DND-41 (cell line): ENCODE data around the gene AXIN1.
A peak's percentile ranks its signal among the peaks of the same experiment; 100 is the strongest.
"Not testable (repeated sequence)": the region's sequence is repeated elsewhere in the genome, so short reads cannot be mapped to it uniquely, and the experiment has no call there.

Experiments
- ATAC-seq: fragments of 200-7000 bp; cut with Tn5 transposase; 3 replicates; pipeline ENCODE4 v1.9.1; 2021; ENCODE audit warnings: low read depth; ENCODE audit not compliant: insufficient read depth
- DNase-seq: peaks from one replicate; pipeline ENCODE4 v3.0.0-alpha.2; 2020
- H2AFZ ChIP-seq: 2 replicates; pipeline ENCODE4 v1.6.0; 2012; ENCODE audit warnings: low read depth, low read length
- H3K27ac ChIP-seq: 2 replicates; pipeline ENCODE4 v1.5.1; 2012; ENCODE audit warnings: low read length, inconsistent platforms
- H3K27me3 ChIP-seq: fragments of 200-600 bp; sonication (generic); 2 replicates; pipeline ENCODE4 v1.6.0; 2012; ENCODE audit warnings: low read length, mild to moderate bottlenecking, inconsistent platforms; ENCODE audit not compliant: insufficient read depth, poor library complexity
- H3K36me3 ChIP-seq: 2 replicates; pipeline ENCODE4 v1.5.1; 2012; ENCODE audit warnings: low read length, inconsistent platforms; ENCODE audit not compliant: insufficient read depth
- H3K4me1 ChIP-seq: 2 replicates; pipeline ENCODE4 v1.5.1; 2012; ENCODE audit warnings: mild to moderate bottlenecking, low read length; ENCODE audit not compliant: insufficient read depth
- H3K4me2 ChIP-seq: 2 replicates; pipeline ENCODE4 v1.6.0; 2012; ENCODE audit warnings: mild to moderate bottlenecking, moderate library complexity, low read length, inconsistent platforms; ENCODE audit not compliant: insufficient read depth
- H3K4me3 ChIP-seq, 2 experiments: fragments of 200-600 bp in 1 of 2; shearing (Covaris generic) in 1 of 2; 2 replicates each; pipeline ENCODE4 v1.5.1; 2012 to 2016; ENCODE audit warnings: inconsistent platforms in 2 of 2, low read length in 2 of 2, mild to moderate bottlenecking in 2 of 2, low read depth in 1 of 2, moderate library complexity in 1 of 2
- H3K79me2 ChIP-seq: 2 replicates; pipeline ENCODE4 v1.6.0; 2012; ENCODE audit warnings: low read length, inconsistent platforms; ENCODE audit not compliant: insufficient read depth
- H3K9ac ChIP-seq: 2 replicates; pipeline ENCODE4 v1.6.0; 2012; ENCODE audit warnings: low read depth, mild to moderate bottlenecking, inconsistent platforms, low read length, moderate library complexity
- H3K9me3 ChIP-seq: 2 replicates; pipeline ENCODE4 v1.5.1; 2012; ENCODE audit warnings: low read length, moderate library complexity, mild to moderate bottlenecking, inconsistent platforms; ENCODE audit not compliant: insufficient read depth, severe bottlenecking
- H4K20me1 ChIP-seq: 2 replicates; pipeline ENCODE4 v1.6.0; 2012; ENCODE audit warnings: low read length; ENCODE audit not compliant: insufficient read depth
- EZH2 ChIP-seq: IDR thresholded peaks from 3 replicates; pipeline ENCODE4 v1.6.1; 2012; ENCODE audit warnings: borderline replicate concordance, low read depth, mild to moderate bottlenecking, moderate library complexity, low read length, inconsistent platforms; ENCODE audit not compliant: severe bottlenecking
- TF ChIP-seq, protein P1 (sequence below): IDR thresholded peaks from 2 replicates; pipeline ENCODE4 v1.5.1; 2012; ENCODE audit warnings: borderline replicate concordance, low read length, moderate library complexity, mild to moderate bottlenecking; ENCODE audit not compliant: poor library complexity, severe bottlenecking; ENCODE audit errors: extremely low read depth

The AXIN1 gene

DNA sequence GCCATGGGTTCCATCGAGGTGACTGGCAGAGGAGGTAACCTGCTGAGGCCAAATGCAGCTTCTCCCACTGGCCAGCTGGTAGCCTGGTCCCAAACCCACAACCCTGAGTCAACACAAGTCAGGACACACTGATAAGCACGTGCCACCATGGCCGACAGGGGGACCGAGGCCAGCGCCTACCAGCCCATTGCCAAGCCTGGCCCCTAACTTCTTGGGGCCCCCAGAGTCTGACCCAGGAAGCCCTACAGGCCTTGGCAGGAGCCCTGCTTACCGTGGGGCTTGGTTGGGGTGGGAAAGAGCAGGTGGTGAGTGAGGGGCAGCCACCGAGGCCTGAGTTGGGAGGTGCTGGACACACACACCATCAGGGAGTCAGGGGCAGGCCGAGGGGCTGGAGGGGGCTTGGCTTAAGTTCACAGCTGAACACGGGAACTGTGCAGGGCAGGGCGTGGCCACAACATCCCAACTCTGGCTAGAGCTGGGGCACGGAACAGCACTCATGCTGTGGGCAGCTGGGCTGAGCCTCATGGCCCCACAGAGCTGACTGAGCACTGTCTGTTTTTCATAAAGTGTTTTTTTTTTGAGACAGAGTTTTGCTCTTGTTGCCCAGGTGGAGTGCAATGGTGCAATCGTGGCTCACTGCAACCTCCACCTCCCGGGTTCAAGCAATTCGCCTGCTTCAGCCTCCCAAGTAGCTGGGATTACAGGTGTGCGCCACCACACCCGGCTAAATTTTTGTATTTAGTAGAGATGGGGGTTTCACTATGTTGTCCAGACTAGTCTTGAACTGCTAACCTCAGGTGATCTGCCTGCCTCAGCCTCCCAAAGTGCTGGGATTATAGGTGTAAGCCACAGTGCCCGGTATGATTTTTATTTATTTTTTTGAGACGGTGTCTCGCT lies 12.3 kb upstream of the AXIN1 start:
- Histone ChIP-seq H3K27me3 (no peaks in the 10 kb centered on the region), H3K36me3 (peaks cover 36% of the 10 kb centered on the region), H3K4me1 (peaks cover 21% of the 10 kb centered on the region), H3K4me2 (no peak overlapping the region), H4K20me1 (peaks cover 23% of the 10 kb centered on the region; the same call in 1 of the 2 replicates), H2AFZ (no peak overlapping the region), H3K4me3 (no peak overlapping the region), H3K79me2 (peaks cover 4% of the 10 kb centered on the region), H3K9ac (no peak overlapping the region), H3K27ac (no peak overlapping the region), H3K9me3 (no peaks in the 10 kb centered on the region)
- no peak for TF ChIP-seq EZH2
- TF ChIP-seq, protein P1, sequence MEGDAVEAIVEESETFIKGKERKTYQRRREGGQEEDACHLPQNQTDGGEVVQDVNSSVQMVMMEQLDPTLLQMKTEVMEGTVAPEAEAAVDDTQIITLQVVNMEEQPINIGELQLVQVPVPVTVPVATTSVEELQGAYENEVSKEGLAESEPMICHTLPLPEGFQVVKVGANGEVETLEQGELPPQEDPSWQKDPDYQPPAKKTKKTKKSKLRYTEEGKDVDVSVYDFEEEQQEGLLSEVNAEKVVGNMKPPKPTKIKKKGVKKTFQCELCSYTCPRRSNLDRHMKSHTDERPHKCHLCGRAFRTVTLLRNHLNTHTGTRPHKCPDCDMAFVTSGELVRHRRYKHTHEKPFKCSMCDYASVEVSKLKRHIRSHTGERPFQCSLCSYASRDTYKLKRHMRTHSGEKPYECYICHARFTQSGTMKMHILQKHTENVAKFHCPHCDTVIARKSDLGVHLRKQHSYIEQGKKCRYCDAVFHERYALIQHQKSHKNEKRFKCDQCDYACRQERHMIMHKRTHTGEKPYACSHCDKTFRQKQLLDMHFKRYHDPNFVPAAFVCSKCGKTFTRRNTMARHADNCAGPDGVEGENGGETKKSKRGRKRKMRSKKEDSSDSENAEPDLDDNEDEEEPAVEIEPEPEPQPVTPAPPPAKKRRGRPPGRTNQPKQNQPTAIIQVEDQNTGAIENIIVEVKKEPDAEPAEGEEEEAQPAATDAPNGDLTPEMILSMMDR, result no peak
- ATAC-seq (no peak), DNase-seq (no peak)

DNA sequence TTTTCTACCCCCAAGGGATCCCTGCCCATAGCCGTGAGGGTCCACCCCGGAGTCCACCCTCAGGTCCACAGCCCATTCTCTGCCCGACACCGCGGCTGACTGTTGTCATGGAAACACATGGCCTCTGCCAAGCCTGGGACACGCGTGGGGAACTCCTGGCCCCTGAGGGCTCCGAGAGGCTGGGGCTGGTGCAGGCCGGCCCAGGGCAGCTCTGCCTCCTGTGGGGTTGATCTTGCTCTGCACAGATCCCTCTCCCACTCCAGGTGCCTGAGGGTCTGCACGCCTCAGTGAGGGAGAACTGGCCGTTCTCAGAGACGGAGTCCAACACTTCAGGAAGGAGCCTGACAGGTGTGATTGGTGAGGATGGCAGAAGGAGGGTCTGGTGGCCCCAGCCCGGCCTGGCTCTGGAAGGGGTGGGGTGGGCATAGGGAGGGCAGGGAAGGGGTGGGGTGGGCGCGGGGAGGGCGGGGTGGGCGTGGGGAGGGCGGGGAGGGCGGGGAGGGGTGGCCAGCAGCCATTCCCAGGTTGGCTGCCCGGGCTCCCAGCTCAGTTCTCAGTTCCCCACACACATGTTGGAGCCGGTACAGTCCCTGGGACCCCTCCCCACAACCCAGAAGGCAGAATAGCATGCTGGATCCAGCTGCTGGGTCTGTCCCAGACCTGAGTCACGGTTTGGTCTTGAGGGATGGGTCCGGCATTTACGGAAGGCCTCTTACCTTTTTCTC lies 11.4 kb upstream of the AXIN1 start:
- Histone ChIP-seq H3K4me3 (no peak overlapping the region), H3K27me3 (no peaks in the 10 kb centered on the region), H2AFZ (no peak overlapping the region), H3K9ac (no peak overlapping the region), H3K27ac (no peak overlapping the region), H3K4me1 (peaks cover 12% of the 10 kb centered on the region), H3K4me2 (no peak overlapping the region), H4K20me1 (peaks cover 21% of the 10 kb centered on the region; the same call in 1 of the 2 replicates), H3K79me2 (no peaks in the 10 kb centered on the region), H3K9me3 (no peaks in the 10 kb centered on the region), H3K36me3 (peaks cover 27% of the 10 kb centered on the region)
- no peak for DNase-seq
- no peak for ATAC-seq
- no peak for TF ChIP-seq EZH2
- TF ChIP-seq, protein P1, result no peak

DNA sequence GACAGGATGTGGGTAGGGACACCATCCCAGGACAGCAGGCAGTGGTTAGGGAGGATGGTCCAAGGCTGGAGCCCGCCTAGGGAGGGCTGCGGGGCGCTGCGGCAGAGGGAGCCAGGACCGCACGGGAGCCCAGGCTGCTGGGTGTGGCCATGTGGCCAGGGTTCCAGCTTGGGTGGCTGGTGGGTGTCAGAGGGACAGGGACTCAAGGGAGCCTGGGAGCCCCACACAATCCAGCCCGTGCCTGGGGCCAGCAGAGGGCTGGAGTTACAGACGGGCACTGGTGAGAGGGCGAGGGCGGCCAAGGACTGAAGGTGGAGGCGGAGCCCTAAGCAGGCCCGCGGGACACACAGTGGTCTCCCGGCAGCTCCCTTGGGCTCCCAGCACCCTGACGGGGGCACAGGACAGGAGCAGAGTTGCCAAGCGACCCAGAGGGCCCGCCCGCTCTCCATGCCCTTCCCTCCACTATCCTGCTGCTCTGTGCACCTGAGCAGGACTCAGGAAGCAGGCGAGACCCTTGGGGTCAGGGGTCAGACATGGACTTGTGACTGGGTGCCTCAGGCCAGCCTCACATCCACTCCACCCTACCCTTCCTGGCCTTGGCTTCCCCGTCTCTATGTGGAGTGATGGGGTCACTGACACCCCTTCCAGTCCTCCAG lies 10.7 kb upstream of the AXIN1 start:
- Histone ChIP-seq H3K4me3 (no peak overlapping the region), H3K4me1 (peaks cover 8% of the 10 kb centered on the region), H4K20me1 (peaks cover 18% of the 10 kb centered on the region; the same call in 1 of the 2 replicates), H2AFZ (no peak overlapping the region), H3K36me3 (peaks cover 20% of the 10 kb centered on the region), H3K27me3 (no peaks in the 10 kb centered on the region), H3K9me3 (no peaks in the 10 kb centered on the region), H3K27ac (no peak overlapping the region), H3K4me2 (no peak overlapping the region), H3K79me2 (no peaks in the 10 kb centered on the region), H3K9ac (no peak overlapping the region)
- DNase-seq (no peak), ATAC-seq (0 out of 3 replicates have a peak, but pooled peaks have one; percentile 14)
- TF ChIP-seq, protein P1, result no peak
- no peak for TF ChIP-seq EZH2

DNA sequence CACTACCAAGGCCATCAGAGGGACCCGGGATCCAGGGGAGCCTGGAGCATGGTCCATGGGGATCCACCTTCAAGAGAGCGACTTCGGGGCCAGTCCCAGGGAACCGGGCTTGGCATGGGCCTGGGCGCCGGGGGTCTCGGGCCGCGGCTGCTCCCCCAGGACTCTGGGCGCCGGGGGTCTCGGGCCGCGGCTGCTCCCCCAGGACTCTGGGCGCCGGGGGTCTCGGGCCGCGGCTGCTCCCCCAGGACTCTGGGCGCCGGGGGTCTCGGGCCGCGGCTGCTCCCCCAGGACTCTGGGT lies 10.1 kb upstream of the AXIN1 start:
- not testable (repeated sequence) for DNase-seq, H3K9ac ChIP-seq, H3K27ac ChIP-seq, H3K9me3 ChIP-seq, H3K79me2 ChIP-seq, H3K4me1 ChIP-seq, H2AFZ ChIP-seq, H3K4me3 ChIP-seq, ATAC-seq, H3K27me3 ChIP-seq
- peaks cover 16% of the 10 kb centered on the region; the same call in 1 of the 2 replicates for H4K20me1 ChIP-seq
- peaks cover 14% of the 10 kb centered on the region for H3K36me3 ChIP-seq
- H3K4me2 ChIP-seq, result peak overlapping the region; percentile 51
